Measurements from ENCODE around the gene SLC38A9.

The SLC38A9 gene

GRCh38 chr5:55668356-55668755 lies 43.8 kb downstream of the SLC38A9 start:
- no peak for DNase-seq (ENCODE audit: insufficient read length, low spot score)
- no peak for FAIRE-seq

DNA sequence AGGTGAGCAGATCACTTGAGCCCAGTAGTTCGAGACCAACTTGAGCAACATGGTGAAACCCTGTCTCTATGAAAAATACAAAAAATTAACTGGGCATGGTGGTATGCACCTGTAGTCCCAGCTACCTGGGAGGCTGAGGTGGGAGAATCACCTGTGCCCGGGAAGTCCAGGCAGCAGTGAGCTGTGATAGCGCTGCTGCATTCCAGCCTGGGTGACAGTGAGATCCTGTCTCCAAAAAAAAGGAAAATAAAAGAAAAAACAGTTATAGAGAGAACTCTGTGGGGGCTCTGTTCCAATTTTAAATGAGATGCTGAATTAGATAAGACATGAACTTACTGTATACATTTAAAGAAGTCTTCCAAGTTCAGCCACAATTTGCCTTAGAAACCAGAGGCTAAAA lies 44.2 kb downstream of the SLC38A9 start:
- peak; percentile 47 for FAIRE-seq
- no peak for DNase-seq (ENCODE audit: insufficient read length, low spot score)

DNA sequence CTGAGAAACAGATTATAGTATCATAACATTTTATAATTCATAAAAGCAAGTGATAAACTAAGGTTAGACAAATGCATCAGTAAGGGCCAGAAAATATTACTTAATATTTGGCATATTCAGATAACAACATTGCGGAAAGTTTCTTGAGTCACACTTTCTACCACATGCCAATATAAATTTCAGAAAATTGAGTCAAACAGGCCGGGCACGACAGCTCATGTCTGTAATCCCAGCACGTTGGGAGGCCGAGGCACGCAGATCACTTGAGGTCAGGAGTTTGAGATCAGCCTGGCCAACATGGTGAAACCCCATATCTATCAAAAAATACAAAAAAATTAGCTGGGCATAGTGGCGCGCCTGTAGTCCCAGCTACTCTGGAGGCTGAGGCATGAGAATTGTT lies 47.1 kb downstream of the SLC38A9 start:
- DNase-seq (ENCODE audit: insufficient read length, low spot score): no peak
- FAIRE-seq: no peak

DNA sequence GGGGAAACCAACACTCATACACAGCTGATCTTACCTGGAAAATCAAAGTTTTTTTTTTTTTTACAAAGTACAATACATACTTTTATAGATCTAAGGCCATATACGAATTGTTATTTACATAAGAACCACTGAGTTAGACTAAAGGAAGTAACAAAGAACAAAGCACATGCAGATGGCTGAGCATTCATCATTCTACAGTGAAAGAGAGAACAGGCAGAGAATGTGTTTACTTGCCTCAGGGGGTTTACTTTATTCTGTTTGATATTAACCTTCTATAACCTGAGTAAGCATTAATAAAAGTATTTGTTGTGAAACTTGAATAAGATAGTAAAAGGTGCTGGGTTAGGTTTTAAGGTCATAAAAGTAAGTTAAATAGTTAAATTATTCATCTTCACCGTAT lies 54.7 kb downstream of the SLC38A9 start:
- no peak for FAIRE-seq

DNA sequence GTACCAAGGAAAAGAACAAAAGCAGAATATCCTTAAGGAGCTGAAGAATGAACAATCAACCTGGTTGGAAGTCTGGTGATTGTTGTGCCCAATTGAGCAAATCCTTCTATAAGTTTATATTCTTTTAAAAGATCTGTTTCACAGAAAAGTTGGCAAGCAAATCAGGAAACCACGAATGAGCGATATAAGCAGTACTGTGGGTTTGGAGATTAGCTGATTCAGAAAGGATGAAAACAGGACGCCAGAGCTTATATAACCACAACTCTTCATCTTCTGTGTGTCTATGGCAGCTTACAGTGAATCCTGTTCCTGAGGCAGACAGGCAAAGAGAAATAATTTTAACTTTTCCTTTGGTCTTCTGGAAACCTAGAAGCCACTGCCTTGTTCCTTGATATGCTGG lies 61.7 kb downstream of the SLC38A9 start:
- DNase-seq (ENCODE audit: insufficient read length, low spot score): no peak
- FAIRE-seq: no peak

More for the DNA sequence above, 54.7 kb downstream of the SLC38A9 start:
- no peak for DNase-seq (ENCODE audit: insufficient read length, low spot score)

- FAIRE-seq (no peak), DNase-seq (ENCODE audit: insufficient read length, low spot score) (no peak)
Measured at GRCh38 chr5:55649963-55650362, 62.2 kb downstream of the SLC38A9 start.

GRCh38 chr5:55645304-55645703 lies 66.8 kb downstream of the SLC38A9 start:
- DNase-seq (ENCODE audit: insufficient read length, low spot score): no peak
- no peak for FAIRE-seq

GRCh38 chr5:55638455-55638854 lies 73.7 kb downstream of the SLC38A9 start:
- no peak for DNase-seq (ENCODE audit: insufficient read length, low spot score)
- FAIRE-seq: peak; percentile 26

DNA sequence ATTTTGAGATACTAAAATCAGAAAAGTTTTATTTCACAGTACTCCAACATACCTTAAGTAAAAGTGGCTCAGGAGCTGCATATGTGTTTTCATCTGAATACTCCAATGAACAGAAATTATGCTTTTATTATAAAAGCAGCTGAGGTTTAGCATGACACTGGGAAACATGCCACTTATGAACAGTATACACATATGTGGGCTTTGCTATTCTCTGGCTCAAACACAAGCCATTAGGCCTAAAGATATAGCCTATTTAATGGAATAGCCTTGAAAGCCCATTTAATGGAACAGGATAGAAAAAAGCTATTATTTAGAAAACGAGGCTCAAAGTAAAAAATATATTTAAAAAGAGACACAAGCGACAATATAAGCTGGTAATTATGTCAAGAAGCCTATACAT lies 74.1 kb downstream of the SLC38A9 start:
- FAIRE-seq: no peak
- no peak for DNase-seq (ENCODE audit: insufficient read length, low spot score)

DNA sequence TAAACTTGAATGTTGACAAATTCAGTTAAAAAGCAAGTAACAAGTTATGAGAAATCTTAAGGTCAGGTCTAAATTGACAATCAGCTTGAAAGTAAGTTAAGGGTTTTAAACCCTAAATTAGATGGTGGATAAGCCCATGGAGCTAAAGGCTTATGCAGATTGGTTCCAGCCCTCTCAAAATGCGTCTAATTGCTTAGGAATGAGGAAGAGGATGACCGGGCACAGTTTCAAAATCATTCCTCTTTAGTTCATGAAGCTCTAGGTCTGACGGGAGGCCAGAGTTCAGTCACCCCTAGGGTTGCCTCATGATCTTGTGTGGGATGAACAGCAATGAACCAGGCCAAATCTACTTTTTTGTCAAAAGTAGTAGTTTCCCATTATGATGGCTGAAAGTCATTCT lies 75.4 kb downstream of the SLC38A9 start:
- DNase-seq (ENCODE audit: insufficient read length, low spot score): no peak
- no peak for FAIRE-seq

DNA sequence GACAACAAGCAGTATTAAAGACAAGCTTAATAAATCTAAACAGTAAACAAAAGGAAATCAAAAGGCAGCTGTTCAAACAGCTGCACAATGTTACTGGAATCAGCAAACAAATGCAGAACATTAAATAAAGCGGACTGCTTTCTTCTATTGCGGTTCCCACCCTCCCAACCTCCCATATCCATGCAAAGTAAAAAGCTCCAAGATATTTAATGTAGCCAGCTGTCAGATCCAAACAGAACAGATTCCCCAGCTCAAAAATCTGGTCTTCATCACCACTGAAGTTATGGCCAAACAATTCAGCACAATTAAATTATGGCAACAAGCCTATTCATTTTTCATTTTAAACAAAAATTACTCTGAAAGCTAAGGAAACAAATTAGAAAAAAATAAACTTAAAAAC lies 75.9 kb downstream of the SLC38A9 start:
- DNase-seq (ENCODE audit: insufficient read length, low spot score) (no peak), FAIRE-seq (no peak)

DNA sequence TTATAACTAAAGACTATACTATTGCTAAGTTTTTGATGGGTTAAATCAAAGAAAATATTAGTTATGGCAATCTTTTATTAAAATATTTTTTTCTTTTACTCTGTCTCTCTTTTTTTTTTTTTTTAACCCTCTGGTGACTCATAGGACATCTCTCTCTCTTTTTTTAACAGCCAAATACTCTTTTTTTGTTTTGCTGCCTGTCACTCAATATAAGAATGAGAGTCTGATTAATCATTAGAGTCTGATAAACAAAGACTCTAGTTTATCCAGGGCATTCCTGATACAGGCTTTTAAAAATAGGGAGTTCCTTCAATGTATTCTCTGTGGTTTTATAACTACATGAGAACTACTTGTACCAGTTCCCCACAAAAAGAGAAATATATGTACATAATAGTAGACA lies 77.3 kb downstream of the SLC38A9 start:
- DNase-seq (ENCODE audit: insufficient read length, low spot score) (no peak), FAIRE-seq (no peak)

DNA sequence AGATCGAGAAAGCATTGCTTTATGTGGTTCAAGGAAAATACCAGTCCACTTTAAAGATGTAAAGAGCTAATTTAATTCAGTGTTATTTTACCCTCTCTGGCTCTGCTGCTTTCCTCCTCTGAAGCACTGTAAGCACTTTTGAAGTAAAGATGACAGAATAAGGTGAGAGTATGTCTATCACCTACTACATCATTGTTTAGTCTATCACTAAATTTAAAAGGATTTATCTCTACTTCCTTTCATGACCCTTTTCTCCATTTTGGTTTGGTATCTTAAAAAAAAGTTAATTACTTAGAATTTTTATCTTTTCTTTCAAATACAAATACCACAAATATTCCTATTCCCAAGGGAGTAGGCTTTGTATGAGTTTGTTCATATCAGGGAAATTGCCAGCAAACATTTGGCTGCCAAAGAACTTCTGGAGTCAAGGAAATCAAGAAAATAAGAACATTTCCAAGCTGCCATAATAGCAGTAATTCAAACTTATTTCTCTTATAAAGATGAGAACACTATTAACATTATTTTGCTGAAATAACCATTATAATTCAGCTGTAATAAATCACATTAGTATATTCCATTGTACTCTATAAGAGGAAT lies 77.8 kb downstream of the SLC38A9 start:
- FAIRE-seq: no peak

GRCh38 chr5:55633574-55634208 lies 78.4 kb downstream of the SLC38A9 start:
- no peak for FAIRE-seq
- DNase-seq (ENCODE audit: insufficient read length, low spot score): no peak

More for the DNA sequence above, 77.8 kb downstream of the SLC38A9 start:
- DNase-seq (ENCODE audit: insufficient read length, low spot score): no peak

GRCh38 chr5:55629815-55630214 lies 82.3 kb downstream of the SLC38A9 start:
- DNase-seq (ENCODE audit: insufficient read length, low spot score): no peak

GRCh38 chr5:55626790-55627189 lies 85.3 kb downstream of the SLC38A9 start:
- FAIRE-seq (no peak), DNase-seq (ENCODE audit: insufficient read length, low spot score) (no peak)

More at GRCh38 chr5:55629815-55630214, 82.3 kb downstream of the SLC38A9 start:
- no peak for FAIRE-seq

DNA sequence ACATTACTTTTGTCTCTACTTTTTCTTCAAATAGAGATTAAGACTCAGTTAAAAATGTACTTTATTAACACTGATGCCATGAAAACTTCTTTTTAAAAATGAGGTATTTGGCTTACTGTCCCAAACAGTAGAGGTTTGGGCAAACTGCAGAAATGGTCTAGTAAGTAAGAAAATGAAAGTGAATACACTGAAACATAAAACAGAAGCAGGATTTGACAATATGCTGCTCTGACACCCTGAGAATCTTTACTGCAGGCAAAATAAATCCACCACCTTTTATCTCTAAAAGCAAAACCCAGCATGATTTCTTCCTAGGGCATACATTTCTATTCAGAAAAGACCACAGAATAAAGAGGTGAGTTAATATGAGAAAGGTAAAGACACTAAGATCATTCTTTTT lies 86.2 kb downstream of the SLC38A9 start:
- DNase-seq (ENCODE audit: insufficient read length, low spot score) (no peak), FAIRE-seq (no peak)

- FAIRE-seq (peak; percentile 4), DNase-seq (ENCODE audit: insufficient read length, low spot score) (no peak)
Measured at GRCh38 chr5:55625589-55625909, 86.6 kb downstream of the SLC38A9 start.

- no peak for FAIRE-seq
Measured at GRCh38 chr5:55624841-55625588, 87.1 kb downstream of the SLC38A9 start.

DNA sequence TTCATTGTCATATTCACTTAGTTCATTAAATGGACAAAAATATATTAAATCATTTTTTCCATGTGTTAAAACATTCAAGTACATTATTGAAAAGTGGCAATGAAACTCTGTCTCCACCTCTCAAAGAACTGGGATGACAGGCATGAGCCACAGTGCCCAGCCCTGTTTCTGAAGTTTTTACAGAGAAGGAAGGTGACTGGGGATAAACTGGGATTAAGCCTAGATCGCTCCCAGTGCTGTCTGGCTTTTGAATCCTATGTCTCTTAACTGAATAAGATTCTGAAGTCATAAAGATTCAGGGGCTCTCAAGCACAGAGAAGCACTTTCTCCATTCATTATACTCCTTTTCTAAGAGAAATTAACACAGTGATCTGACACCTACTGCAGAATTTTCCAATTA lies 88.3 kb downstream of the SLC38A9 start:
- DNase-seq (ENCODE audit: insufficient read length, low spot score) (no peak), FAIRE-seq (no peak)

More at GRCh38 chr5:55624841-55625588, 87.1 kb downstream of the SLC38A9 start:
- no peak for DNase-seq (ENCODE audit: insufficient read length, low spot score)

GRCh38 chr5:55622460-55622859 lies 89.7 kb downstream of the SLC38A9 start:
- no peak for FAIRE-seq
- no peak for DNase-seq (ENCODE audit: insufficient read length, low spot score)

GRCh38 chr5:55621229-55621628 lies 90.9 kb downstream of the SLC38A9 start:
- FAIRE-seq (peak; percentile 70), DNase-seq (ENCODE audit: insufficient read length, low spot score) (no peak)
